CD4-positive, alpha-beta T cell (primary cell): ENCODE data around the gene ARPC5L. TPM values are rescaled to one million over a fixed set of nuclear protein-coding genes. Genes with fewer than 3 reads are reported as not detected.
"Not testable (repeated sequence)": the region's sequence is repeated elsewhere in the genome, so short reads cannot be mapped to it uniquely, and the experiment has no call there.

Source experiments
- ATAC-seq: fragments of 200-7000 bp; cut with Tn5 transposase; one replicate; pipeline ENCODE4 v1.10.0; 2022; ENCODE audit warnings: mild to moderate bottlenecking; ENCODE audit not compliant: poor library complexity
- CTCF ChIA-PET: fragments of 350-600 bp; sonication (Branson Sonifier 250); formaldehyde crosslinking; loops from one replicate; lab custom pipeline; 2021; ENCODE audit warnings: antibody characterized with exemption, inconsistent platforms; lab: Charles Lee
- POLR2A ChIA-PET: fragments of 350-600 bp; sonication (Branson Sonifier 250); formaldehyde crosslinking; loops from one replicate; lab custom pipeline; 2021; ENCODE audit warnings: antibody characterized with exemption, inconsistent platforms; lab: Charles Lee
- DNase-seq, 14 experiments: peaks; one replicate each; pipeline ENCODE4 v3.0.0-alpha.2; 2013 to 2020; ENCODE audit warnings: mixed read lengths in 2 of 14
- H3K27ac ChIP-seq, 2 donors: one replicate each; pipeline versions ENCODE4 v1.5.1 to v1.7.0; 2013; ENCODE audit warnings: low read length in 2 of 2, low read depth in 1 of 2, mild to moderate bottlenecking in 1 of 2
- H3K27me3 ChIP-seq, 2 experiments: 1 replicate in 1 of 2; 2 replicates in 1 of 2; pipeline versions ENCODE4 v1.6.1 to v1.7.0; 2013; ENCODE audit warnings: low read length in 2 of 2, control low read depth in 1 of 2, mild to moderate bottlenecking in 1 of 2, moderate library complexity in 1 of 2; ENCODE audit not compliant: insufficient read depth in 2 of 2, control insufficient read depth in 1 of 2
- H3K36me3 ChIP-seq: one replicate; pipeline ENCODE4 v1.6.1; 2013; ENCODE audit warnings: low read length, control low read depth; ENCODE audit not compliant: insufficient read depth
- H3K4me1 ChIP-seq: one replicate; pipeline ENCODE4 v1.6.1; 2013; ENCODE audit warnings: low read length, control low read depth; ENCODE audit not compliant: insufficient read depth
- H3K4me3 ChIP-seq: one replicate; pipeline ENCODE4 v1.5.1; 2013; ENCODE audit warnings: mild to moderate bottlenecking, low read length, moderate library complexity
- H3K9me3 ChIP-seq, 2 experiments: 1 replicate in 1 of 2; 2 replicates in 1 of 2; pipeline versions ENCODE4 v1.6.1 to v1.7.0; 2013; ENCODE audit warnings: low read length in 2 of 2, mild to moderate bottlenecking in 2 of 2, control low read depth in 1 of 2, moderate library complexity in 1 of 2; ENCODE audit not compliant: control insufficient read depth in 1 of 2, insufficient read depth in 1 of 2
- H3K27ac Mint-ChIP-seq: one replicate; pipeline ENCODE4 v1.8.0; 2020; ENCODE audit warnings: mixed read lengths
- H3K27me3 Mint-ChIP-seq: one replicate; pipeline ENCODE4 v1.8.0; 2021; ENCODE audit warnings: mixed read lengths
- H3K36me3 Mint-ChIP-seq: one replicate; pipeline ENCODE4 v1.8.0; 2021; ENCODE audit warnings: low read depth, mixed read lengths
- H3K4me1 Mint-ChIP-seq: one replicate; pipeline ENCODE4 v1.8.0; 2021; ENCODE audit warnings: low read depth, mixed read lengths
- H3K4me3 Mint-ChIP-seq: one replicate; pipeline ENCODE4 v1.8.0; 2020; ENCODE audit warnings: mild to moderate bottlenecking, mixed read lengths
- H3K9me3 Mint-ChIP-seq: one replicate; pipeline ENCODE4 v1.8.0; 2020; ENCODE audit warnings: mixed read lengths
- CTCF ChIP-seq: fragments of 200-600 bp; IDR thresholded peaks from one replicate; pipeline ENCODE4 v1.8.0; 2022; ENCODE audit warnings: antibody characterized with exemption, mild to moderate bottlenecking
- intact Hi-C, 2 experiments: fragments of 100-400 bp; cut with DNase I in 1 of 2; cut with micrococcal nuclease in 1 of 2; formaldehyde crosslinking; loops; one replicate each; pipeline versions ENCODE4 v1.15.1 to v1.9.0; 2023 to 2025; cut with DNase I, micrococcal nuclease
- total RNA-seq, 174 experiments: library from RNA in 2 of 174; stranded (reverse) in 2 of 174; gene quantifications; one replicate each; pipeline ENCODE4 v1.2.3 and lab custom pipeline; 2021 to 2026

ARPC5L gene
- total RNA-seq, 2 experiments from 2014 or later = 36.8 to 37.0 TPM

GRCh38 chr9:124843456-124844034, 18.4 kb upstream of the ARPC5L start:
- Mint-ChIP-seq H3K36me3 (no peaks in the 10 kb centered on the region), H3K4me3 (no peak overlapping the region), H3K27ac (no peak overlapping the region), H3K9me3 (no peaks in the 10 kb centered on the region), H3K27me3 (peaks cover 20% of the 10 kb centered on the region), H3K4me1 (no peaks in the 10 kb centered on the region)
- DNase-seq (no peak), ATAC-seq (no peak)
- TF ChIP-seq CTCF = no peak
- no peak overlapping the region for H3K4me3 ChIP-seq
- no peaks in the 10 kb centered on the region for H3K4me1 ChIP-seq
- no peaks in the 10 kb centered on the region for H3K36me3 ChIP-seq
- ChIA-PET CTCF (interaction anchor here (0.8 kb wide), 1 partner anchor 10 kb away, joined by 3 read pairs; the partner anchor contains the start of gene WDR38), POLR2A (no interaction called here)
- no peak overlapping the region for H3K27ac ChIP-seq
- no peaks in the 10 kb centered on the region for H3K9me3 ChIP-seq
- H3K27me3 ChIP-seq = peaks cover 3 to 11% of the 10 kb centered on the region in 2 experiments
- intact Hi-C loops = no loop called here

DNA sequence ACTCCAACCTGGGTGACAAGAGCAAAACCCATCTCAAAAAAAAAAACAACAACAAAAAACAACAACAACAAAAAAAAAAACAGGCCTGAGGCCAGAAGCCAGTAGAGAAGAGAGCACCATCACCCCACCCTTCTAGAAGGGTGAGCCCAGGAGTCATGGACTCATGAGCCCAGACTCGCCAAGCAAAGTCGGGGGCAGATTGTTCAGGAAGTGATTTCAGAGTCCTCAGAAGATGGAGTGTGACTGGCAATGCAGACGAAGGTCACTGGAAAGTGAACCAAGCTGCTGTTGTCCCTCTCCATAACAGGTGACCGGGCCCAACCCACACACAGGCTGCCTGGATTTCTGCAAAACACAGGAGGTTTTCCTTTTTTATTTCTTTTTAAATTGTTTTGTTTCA, 17.6 kb upstream of the ARPC5L start:
- Mint-ChIP-seq H3K4me1 (no peaks in the 10 kb centered on the region), H3K36me3 (no peaks in the 10 kb centered on the region), H3K27me3 (peaks cover 20% of the 10 kb centered on the region), H3K9me3 (no peaks in the 10 kb centered on the region), H3K4me3 (no peak overlapping the region), H3K27ac (no peak overlapping the region)
- Histone ChIP-seq H3K4me1 (no peaks in the 10 kb centered on the region), H3K36me3 (no peaks in the 10 kb centered on the region), H3K27ac (no peak overlapping the region), H3K27me3 (peaks cover 3 to 10% of the 10 kb centered on the region in 2 experiments), H3K4me3 (no peak overlapping the region), H3K9me3 (no peaks in the 10 kb centered on the region)
- intact Hi-C loops = no loop called here
- ATAC-seq = no peak
- no peak for TF ChIP-seq CTCF
- ChIA-PET POLR2A (no interaction called here), CTCF (interaction anchor here (0.8 kb wide), 1 partner anchor 9 kb away, joined by 3 read pairs; the partner anchor contains the start of gene WDR38)
- no peak for DNase-seq

GRCh38 chr9:124846467-124846866, 15.5 kb upstream of the ARPC5L start:
- H3K4me1 ChIP-seq, DNase-seq, H3K27ac Mint-ChIP-seq, H3K4me1 Mint-ChIP-seq, H3K9me3 ChIP-seq, H3K36me3 Mint-ChIP-seq, H3K27me3 ChIP-seq, POLR2A ChIA-PET, ATAC-seq, H3K9me3 Mint-ChIP-seq, H3K4me3 ChIP-seq, intact Hi-C loops, H3K27ac ChIP-seq, H3K4me3 Mint-ChIP-seq, H3K36me3 ChIP-seq: not testable (repeated sequence)
- CTCF ChIA-PET = interaction anchor here (0.7 kb wide), 1 partner anchor 516 kb away, joined by 4 read pairs; no protein-coding TSS in a partner anchor
- H3K27me3 Mint-ChIP-seq = peaks cover 18% of the 10 kb centered on the region

GRCh38 chr9:124846969-124847368, 15.0 kb upstream of the ARPC5L start:
- ATAC-seq = no peak
- peaks cover 0 to 5% of the 10 kb centered on the region in 2 experiments for H3K27me3 ChIP-seq
- POLR2A ChIA-PET = no interaction called here
- H3K36me3 Mint-ChIP-seq = no peaks in the 10 kb centered on the region
- H3K9me3 Mint-ChIP-seq = no peaks in the 10 kb centered on the region
- H3K27me3 Mint-ChIP-seq = peaks cover 18% of the 10 kb centered on the region
- no peaks in the 10 kb centered on the region for H3K9me3 ChIP-seq
- H3K4me3 ChIP-seq = no peak overlapping the region
- no peak overlapping the region for H3K27ac ChIP-seq
- no peaks in the 10 kb centered on the region for H3K36me3 ChIP-seq
- H3K4me1 ChIP-seq = peaks cover under 1% of the 10 kb centered on the region
- H3K4me1 Mint-ChIP-seq = no peaks in the 10 kb centered on the region
- no peak for DNase-seq
- H3K4me3 Mint-ChIP-seq = no peak overlapping the region
- intact Hi-C loops = no loop called here
- H3K27ac Mint-ChIP-seq = no peak overlapping the region
- no peak for TF ChIP-seq CTCF
- CTCF ChIA-PET = no interaction called here
